ENCODE measurements around the gene SUGCT.

SUGCT gene

DNA sequence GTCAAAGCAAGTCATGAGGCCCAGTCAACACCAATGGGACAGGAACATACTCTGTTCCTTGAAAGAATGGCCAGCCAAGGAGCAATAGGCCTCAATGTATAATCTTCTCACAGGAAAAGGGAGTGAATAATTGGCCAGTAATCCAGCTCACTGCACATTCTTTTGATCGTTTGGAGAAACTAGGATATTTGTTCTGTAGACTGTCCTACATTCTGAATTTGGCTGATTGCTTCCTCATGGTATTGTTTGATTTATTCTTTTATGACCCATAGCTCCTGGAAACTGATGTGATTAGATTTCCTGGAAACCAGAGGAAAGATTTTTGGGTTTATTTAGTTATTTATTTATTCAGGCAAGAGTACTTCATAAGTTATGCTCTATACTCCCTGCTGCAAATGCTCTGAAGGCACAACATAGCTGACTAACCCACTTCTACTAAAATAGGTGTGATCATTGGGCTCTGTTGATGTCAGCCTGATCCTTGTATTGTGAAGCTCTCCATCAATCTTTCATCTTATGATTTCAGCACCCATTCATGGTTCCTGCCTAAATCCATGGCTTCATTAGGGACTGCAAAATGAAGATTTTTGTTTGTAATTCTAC, 745.2 kb downstream of the SUGCT start:
- H4K12ac ChIP-seq (ENCODE audit: low read depth, low read length): no peak overlapping the region
- H3K27ac ChIP-seq (ENCODE audit: low read depth, low read length): no peak overlapping the region
- H2BK5ac ChIP-seq (ENCODE audit: low read depth, low read length, poor library complexity): no peak overlapping the region
- no peak overlapping the region for H2AFZ ChIP-seq (ENCODE audit: insufficient read depth, low read length, poor library complexity)
- no peak overlapping the region for H3K9ac ChIP-seq (ENCODE audit: low read length)
- no peaks in the 10 kb centered on the region for H3K4me1 ChIP-seq (ENCODE audit: control insufficient read depth in 1 of 2, insufficient read depth in 2 of 2, low read length in 2 of 2)
- no peak overlapping the region for H2BK120ac ChIP-seq (ENCODE audit: insufficient read depth, low read length, poor library complexity)
- H2AK5ac ChIP-seq (ENCODE audit: low read length): no peak overlapping the region
- no peak overlapping the region for H4K91ac ChIP-seq (ENCODE audit: low read depth, low read length)
- H3K4me3 ChIP-seq (ENCODE audit: low read depth, low read length): peak overlapping the region; percentile 28
- no peak overlapping the region for H3K18ac ChIP-seq (ENCODE audit: low read length)
- H3K4ac ChIP-seq (ENCODE audit: low read depth, low read length): no peak overlapping the region
- H3K36me3 ChIP-seq (ENCODE audit: control insufficient read depth in 1 of 2, insufficient read depth in 2 of 2, low read length in 2 of 2): no peaks in the 10 kb centered on the region
- H3K79me1 ChIP-seq (ENCODE audit: low read length): no peaks in the 10 kb centered on the region
- no peak for DNase-seq
- H2BK12ac ChIP-seq (ENCODE audit: low read length): no peak overlapping the region
- H3K9me3 ChIP-seq (ENCODE audit: insufficient read depth, low read depth, low read length): peaks cover 2% of the 10 kb centered on the region
- no peak overlapping the region for H3K14ac ChIP-seq (ENCODE audit: low read length)
- H3K23ac ChIP-seq (ENCODE audit: low read length): no peak overlapping the region
- WGBS (ENCODE audit: extremely low coverage, insufficient coverage, insufficient read length): no CpG with 5 or more reads among the region's 1 CpG
- H4K8ac ChIP-seq (ENCODE audit: low read depth, low read length): no peak overlapping the region
- no peaks in the 10 kb centered on the region for H3K79me2 ChIP-seq (ENCODE audit: control insufficient read depth, insufficient read depth, low read length, poor library complexity)
- H3K27me3 ChIP-seq (ENCODE audit: insufficient read depth, low read length): no peaks in the 10 kb centered on the region
- H3K4me2 ChIP-seq (ENCODE audit: low read length): no peak overlapping the region

DNA sequence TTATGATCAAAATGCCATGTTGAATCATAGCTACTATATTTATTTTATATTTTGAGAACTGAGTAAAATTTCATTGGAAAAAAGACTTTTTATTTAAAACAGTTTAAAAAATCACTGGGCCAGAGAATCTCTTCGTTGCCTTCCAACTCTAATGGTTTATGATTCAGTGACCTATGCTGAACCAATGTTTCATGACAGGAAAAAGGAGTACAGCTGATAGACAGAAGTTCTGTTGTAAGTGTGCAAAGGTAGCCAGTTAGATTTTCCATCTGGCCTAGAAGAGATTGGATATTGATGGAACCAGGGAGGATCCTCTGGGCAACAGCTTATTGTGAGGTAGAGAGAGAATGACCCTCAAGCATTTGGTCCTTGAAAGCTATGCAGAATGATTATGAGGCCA, 745.8 kb downstream of the SUGCT start:
- H4K91ac ChIP-seq (ENCODE audit: low read depth, low read length): no peak overlapping the region
- no peak overlapping the region for H3K4me3 ChIP-seq (ENCODE audit: low read depth, low read length)
- peaks cover 2% of the 10 kb centered on the region for H3K9me3 ChIP-seq (ENCODE audit: insufficient read depth, low read depth, low read length)
- no peak overlapping the region for H3K9ac ChIP-seq (ENCODE audit: low read length)
- H3K14ac ChIP-seq (ENCODE audit: low read length): no peak overlapping the region
- DNase-seq: no peak
- H3K36me3 ChIP-seq (ENCODE audit: control insufficient read depth in 1 of 2, insufficient read depth in 2 of 2, low read length in 2 of 2): no peaks in the 10 kb centered on the region
- no peak overlapping the region for H3K18ac ChIP-seq (ENCODE audit: low read length)
- H3K4me1 ChIP-seq (ENCODE audit: control insufficient read depth in 1 of 2, insufficient read depth in 2 of 2, low read length in 2 of 2): no peaks in the 10 kb centered on the region
- no peak overlapping the region for H4K8ac ChIP-seq (ENCODE audit: low read depth, low read length)
- H2BK12ac ChIP-seq (ENCODE audit: low read length): no peak overlapping the region
- no peak overlapping the region for H3K4me2 ChIP-seq (ENCODE audit: low read length)
- H3K23ac ChIP-seq (ENCODE audit: low read length): no peak overlapping the region
- H2AK5ac ChIP-seq (ENCODE audit: low read length): no peak overlapping the region
- no peak overlapping the region for H4K12ac ChIP-seq (ENCODE audit: low read depth, low read length)
- no CpG with 5 or more reads among the region's 1 CpG for WGBS (ENCODE audit: extremely low coverage, insufficient coverage, insufficient read length)
- H3K79me2 ChIP-seq (ENCODE audit: control insufficient read depth, insufficient read depth, low read length, poor library complexity): no peaks in the 10 kb centered on the region
- H2BK5ac ChIP-seq (ENCODE audit: low read depth, low read length, poor library complexity): no peak overlapping the region
- H3K4ac ChIP-seq (ENCODE audit: low read depth, low read length): no peak overlapping the region
- no peak overlapping the region for H2AFZ ChIP-seq (ENCODE audit: insufficient read depth, low read length, poor library complexity)
- H3K27ac ChIP-seq (ENCODE audit: low read depth, low read length): no peak overlapping the region
- no peak overlapping the region for H2BK120ac ChIP-seq (ENCODE audit: insufficient read depth, low read length, poor library complexity)
- H3K27me3 ChIP-seq (ENCODE audit: insufficient read depth, low read length): no peaks in the 10 kb centered on the region
- no peaks in the 10 kb centered on the region for H3K79me1 ChIP-seq (ENCODE audit: low read length)

DNA sequence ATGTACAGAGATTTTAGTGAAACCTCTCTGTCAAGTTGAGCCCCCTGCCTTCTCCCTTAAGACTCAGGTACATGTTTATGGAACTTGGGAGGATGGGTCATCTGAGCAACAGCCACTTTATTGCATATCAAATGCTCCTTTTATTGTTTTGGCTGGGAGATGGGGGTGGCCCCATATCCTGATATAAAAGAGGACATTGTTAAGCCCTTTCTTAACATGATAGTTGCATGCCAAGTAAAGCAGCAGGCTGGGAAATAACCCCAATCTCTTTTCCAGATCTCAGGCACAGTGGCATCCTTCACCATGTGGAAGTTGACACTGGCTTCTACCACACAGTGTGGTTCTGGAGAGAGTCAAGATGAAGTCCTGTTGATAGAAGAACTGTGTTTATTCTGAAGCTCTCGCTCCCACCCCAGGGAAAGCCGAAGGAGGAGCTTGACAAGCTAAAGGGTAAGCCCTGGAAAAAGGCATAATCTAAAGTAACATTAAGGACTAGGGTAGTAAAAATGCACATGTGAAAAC, 746.7 kb downstream of the SUGCT start:
- no peak overlapping the region for H4K91ac ChIP-seq (ENCODE audit: low read depth, low read length)
- no peak overlapping the region for H3K23ac ChIP-seq (ENCODE audit: low read length)
- H2BK120ac ChIP-seq (ENCODE audit: insufficient read depth, low read length, poor library complexity): no peak overlapping the region
- no peak overlapping the region for H3K18ac ChIP-seq (ENCODE audit: low read length)
- no peak overlapping the region for H2AK5ac ChIP-seq (ENCODE audit: low read length)
- no peak overlapping the region for H4K8ac ChIP-seq (ENCODE audit: low read depth, low read length)
- no peak overlapping the region for H3K9ac ChIP-seq (ENCODE audit: low read length)
- no peak overlapping the region for H2AFZ ChIP-seq (ENCODE audit: insufficient read depth, low read length, poor library complexity)
- H3K27ac ChIP-seq (ENCODE audit: low read depth, low read length): no peak overlapping the region
- H3K36me3 ChIP-seq (ENCODE audit: control insufficient read depth in 1 of 2, insufficient read depth in 2 of 2, low read length in 2 of 2): no peaks in the 10 kb centered on the region
- WGBS (ENCODE audit: extremely low coverage, insufficient coverage, insufficient read length): no CpG with 5 or more reads among the region's 2 CpGs
- DNase-seq: no peak
- peaks cover 2% of the 10 kb centered on the region for H3K9me3 ChIP-seq (ENCODE audit: insufficient read depth, low read depth, low read length)
- no peak overlapping the region for H3K14ac ChIP-seq (ENCODE audit: low read length)
- H3K79me1 ChIP-seq (ENCODE audit: low read length): no peaks in the 10 kb centered on the region
- no peak overlapping the region for H2BK5ac ChIP-seq (ENCODE audit: low read depth, low read length, poor library complexity)
- no peak overlapping the region for H2BK12ac ChIP-seq (ENCODE audit: low read length)
- no peaks in the 10 kb centered on the region for H3K4me1 ChIP-seq (ENCODE audit: control insufficient read depth in 1 of 2, insufficient read depth in 2 of 2, low read length in 2 of 2)
- H3K4me3 ChIP-seq (ENCODE audit: low read depth, low read length): no peak overlapping the region
- H3K4ac ChIP-seq (ENCODE audit: low read depth, low read length): no peak overlapping the region
- H3K79me2 ChIP-seq (ENCODE audit: control insufficient read depth, insufficient read depth, low read length, poor library complexity): no peaks in the 10 kb centered on the region
- H4K12ac ChIP-seq (ENCODE audit: low read depth, low read length): no peak overlapping the region
- no peak overlapping the region for H3K4me2 ChIP-seq (ENCODE audit: low read length)
- no peaks in the 10 kb centered on the region for H3K27me3 ChIP-seq (ENCODE audit: insufficient read depth, low read length)

DNA sequence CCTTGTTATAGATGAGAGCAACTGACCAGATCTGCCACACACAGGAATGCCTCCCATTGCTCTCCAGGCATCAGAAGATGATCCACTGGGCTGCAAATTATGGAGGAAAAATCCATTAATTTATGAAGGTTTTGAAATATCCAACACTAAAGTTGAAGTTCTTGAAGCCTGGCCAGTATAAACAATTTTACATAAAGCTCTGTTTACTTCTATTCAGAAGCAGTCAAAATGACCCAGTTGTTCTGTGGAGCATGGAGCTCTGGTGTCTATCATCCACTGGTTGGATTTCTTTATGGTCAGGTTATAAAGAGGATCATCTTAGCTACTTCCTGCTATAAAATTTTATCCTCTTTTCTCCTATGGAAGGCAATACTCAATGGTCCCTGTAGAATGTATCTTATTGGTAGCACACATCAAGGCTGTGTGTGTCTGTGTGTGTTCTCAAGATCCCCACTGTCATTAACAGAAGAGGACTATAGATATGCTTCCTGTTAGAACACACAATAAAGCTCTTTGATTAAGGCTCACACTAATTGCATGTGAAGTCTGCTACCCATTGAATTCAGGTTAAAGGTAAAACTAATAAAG, 747.4 kb downstream of the SUGCT start:
- no peaks in the 10 kb centered on the region for H3K4me1 ChIP-seq (ENCODE audit: control insufficient read depth in 1 of 2, insufficient read depth in 2 of 2, low read length in 2 of 2)
- no peak overlapping the region for H3K4me3 ChIP-seq (ENCODE audit: low read depth, low read length)
- no peak overlapping the region for H2BK5ac ChIP-seq (ENCODE audit: low read depth, low read length, poor library complexity)
- H3K23ac ChIP-seq (ENCODE audit: low read length): no peak overlapping the region
- H2AK5ac ChIP-seq (ENCODE audit: low read length): no peak overlapping the region
- no peak overlapping the region for H3K4ac ChIP-seq (ENCODE audit: low read depth, low read length)
- H3K9me3 ChIP-seq (ENCODE audit: insufficient read depth, low read depth, low read length): peaks cover 2% of the 10 kb centered on the region
- no peak overlapping the region for H2BK120ac ChIP-seq (ENCODE audit: insufficient read depth, low read length, poor library complexity)
- H3K4me2 ChIP-seq (ENCODE audit: low read length): no peak overlapping the region
- no peak overlapping the region for H3K27ac ChIP-seq (ENCODE audit: low read depth, low read length)
- H2BK12ac ChIP-seq (ENCODE audit: low read length): no peak overlapping the region
- no peak overlapping the region for H3K18ac ChIP-seq (ENCODE audit: low read length)
- no peak overlapping the region for H4K91ac ChIP-seq (ENCODE audit: low read depth, low read length)
- H3K79me2 ChIP-seq (ENCODE audit: control insufficient read depth, insufficient read depth, low read length, poor library complexity): no peaks in the 10 kb centered on the region
- H3K36me3 ChIP-seq (ENCODE audit: control insufficient read depth in 1 of 2, insufficient read depth in 2 of 2, low read length in 2 of 2): no peaks in the 10 kb centered on the region
- H2AFZ ChIP-seq (ENCODE audit: insufficient read depth, low read length, poor library complexity): no peak overlapping the region
- H3K14ac ChIP-seq (ENCODE audit: low read length): no peak overlapping the region
- H3K9ac ChIP-seq (ENCODE audit: low read length): no peak overlapping the region
- H4K12ac ChIP-seq (ENCODE audit: low read depth, low read length): no peak overlapping the region
- no peaks in the 10 kb centered on the region for H3K27me3 ChIP-seq (ENCODE audit: insufficient read depth, low read length)
- H4K8ac ChIP-seq (ENCODE audit: low read depth, low read length): no peak overlapping the region
- DNase-seq: no peak
- H3K79me1 ChIP-seq (ENCODE audit: low read length): no peaks in the 10 kb centered on the region

Data from trophoblast cell (in vitro differentiated cells and primary cell).